Sigmoid colon (tissue), 7 donors: ENCODE measurements around the gene GMFB. TPM values are rescaled to one million over a fixed set of nuclear protein-coding genes. Genes with fewer than 3 reads are reported as not detected.

Source experiments
- DNase-seq: peaks from one replicate; pipeline ENCODE4 v3.0.0-alpha.2; 2019
- H3K27ac ChIP-seq, 4 donors: fragments of 200-600 bp; sonication (generic); one replicate each; pipeline ENCODE4 v1.5.1; 2016 to 2019; ENCODE audit warnings: mild to moderate bottlenecking in 1 of 4
- H3K27me3 ChIP-seq, 3 donors: fragments of 200-600 bp; sonication (generic); one replicate each; pipeline ENCODE4 v1.5.1; 2019; ENCODE audit warnings: mild to moderate bottlenecking in 1 of 3
- H3K36me3 ChIP-seq, 4 donors: fragments of 200-600 bp; sonication (generic); one replicate each; pipeline ENCODE4 v1.5.1; 2016 to 2019
- H3K4me1 ChIP-seq, 4 donors: fragments of 200-600 bp; sonication (generic); one replicate each; pipeline ENCODE4 v1.5.1; 2017 to 2019
- H3K4me3 ChIP-seq, 4 donors: fragments of 200-600 bp; sonication (generic); one replicate each; pipeline ENCODE4 v1.5.1; 2017 to 2019; ENCODE audit warnings: mild to moderate bottlenecking in 2 of 4, moderate library complexity in 1 of 4
- H3K9me3 ChIP-seq, 4 donors: fragments of 200-600 bp in 3 of 4; sonication (generic) in 3 of 4; one replicate each; pipeline versions ENCODE4 v1.5.1 to v1.6.1; 2013 to 2019
- EP300 ChIP-seq, 4 donors: sonication (generic); formaldehyde crosslinking; IDR thresholded peaks; one replicate each; pipeline ENCODE4 v1.6.1; 2017; ENCODE audit warnings: antibody characterized with exemption in 4 of 4
- POLR2A ChIP-seq, 2 donors: fragments of 450-650 bp; IDR thresholded peaks; one replicate each; pipeline ENCODE4 v1.6.1; 2016; ENCODE audit warnings: antibody characterized with exemption in 2 of 2, mild to moderate bottlenecking in 2 of 2, moderate library complexity in 2 of 2
- POLR2AphosphoS5 ChIP-seq, 4 donors: sonication (generic); formaldehyde crosslinking; IDR thresholded peaks; one replicate each; pipeline ENCODE4 v1.6.1; 2017; ENCODE audit warnings: antibody characterized with exemption in 4 of 4
- WGBS, 2 donors: extraction: QIAGEN DNeasy Blood & Tissue Kit; methylation state at CpG; one replicate each; pipeline ENCODE4 v1.1.7; 2013; 5-methylcytosine and 5-hydroxymethylcytosine counted together
- intact Hi-C: fragments of 100-400 bp; cut with DNase I; formaldehyde crosslinking; loops from one replicate; pipeline ENCODE4 v1.15.1; 2023
- polyA plus RNA-seq, 3 donors: library from polyadenylated mRNA; stranded (reverse); fragments of 200-250 nt; gene quantifications; one replicate each; pipeline ENCODE4 v1.2.3, GENCODE V29; 2013
- total RNA-seq, 4 donors: library from RNA; depleted of rRNA; stranded (reverse); fragments of >200 nt; gene quantifications; one replicate each; pipeline ENCODE4 v1.1.0, GENCODE V29; 2016
- TF ChIP-seq, protein P1 (sequence below), 4 experiments: fragments of 450-650 bp in 3 of 4; fragments of 200-600 bp in 1 of 4; IDR thresholded peaks; one replicate each; pipeline ENCODE4 v1.5.1; 2016 to 2019; ENCODE audit warnings: antibody characterized with exemption in 4 of 4, mild to moderate bottlenecking in 3 of 4, moderate library complexity in 2 of 4
- donor health status: healthy with polysubstance abuse.
- donor health status: Bipolar disorder and iron deficiency.
- donor health status: healthy.

Gene GMFB
- total and polyA plus RNA-seq, 7 donors = 24.6 to 72.8 (median 48.2) TPM

DNA sequence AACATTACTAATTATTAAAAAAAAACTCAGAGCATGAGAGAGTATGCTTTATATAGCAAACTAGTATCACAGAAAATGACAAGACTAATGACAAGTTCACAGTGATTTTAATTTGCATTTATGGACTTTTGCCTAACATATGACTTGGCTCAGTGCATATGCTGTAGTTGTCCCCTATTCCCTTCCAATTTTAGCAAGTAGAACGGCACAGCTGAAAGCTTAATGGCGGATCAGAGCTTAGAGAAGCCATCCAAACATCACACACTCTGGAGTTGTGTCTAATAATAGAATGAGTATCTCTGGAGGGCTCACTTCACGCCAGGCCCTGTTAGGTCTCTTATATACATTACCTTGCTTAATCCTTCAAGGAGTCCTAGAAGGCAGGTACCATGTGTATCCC, 60.9 kb downstream of the GMFB start:
- Histone ChIP-seq H3K27ac (no peak overlapping the region), H3K4me3 (no peak overlapping the region), H3K36me3 (peaks cover 5 to 70% (median 23%) of the 10 kb centered on the region in 4 donors), H3K27me3 (no peaks in the 10 kb centered on the region), H3K4me1 (no peaks in the 10 kb centered on the region), H3K9me3 (no peaks in the 10 kb centered on the region)
- DNase-seq = no peak
- intact Hi-C loops = no loop called here
- TF ChIP-seq, protein P1, sequence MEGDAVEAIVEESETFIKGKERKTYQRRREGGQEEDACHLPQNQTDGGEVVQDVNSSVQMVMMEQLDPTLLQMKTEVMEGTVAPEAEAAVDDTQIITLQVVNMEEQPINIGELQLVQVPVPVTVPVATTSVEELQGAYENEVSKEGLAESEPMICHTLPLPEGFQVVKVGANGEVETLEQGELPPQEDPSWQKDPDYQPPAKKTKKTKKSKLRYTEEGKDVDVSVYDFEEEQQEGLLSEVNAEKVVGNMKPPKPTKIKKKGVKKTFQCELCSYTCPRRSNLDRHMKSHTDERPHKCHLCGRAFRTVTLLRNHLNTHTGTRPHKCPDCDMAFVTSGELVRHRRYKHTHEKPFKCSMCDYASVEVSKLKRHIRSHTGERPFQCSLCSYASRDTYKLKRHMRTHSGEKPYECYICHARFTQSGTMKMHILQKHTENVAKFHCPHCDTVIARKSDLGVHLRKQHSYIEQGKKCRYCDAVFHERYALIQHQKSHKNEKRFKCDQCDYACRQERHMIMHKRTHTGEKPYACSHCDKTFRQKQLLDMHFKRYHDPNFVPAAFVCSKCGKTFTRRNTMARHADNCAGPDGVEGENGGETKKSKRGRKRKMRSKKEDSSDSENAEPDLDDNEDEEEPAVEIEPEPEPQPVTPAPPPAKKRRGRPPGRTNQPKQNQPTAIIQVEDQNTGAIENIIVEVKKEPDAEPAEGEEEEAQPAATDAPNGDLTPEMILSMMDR (IDR thresholded peaks at IDR 0.05) = no peak
- TF ChIP-seq POLR2AphosphoS5 (IDR thresholded peaks at IDR 0.05) (no peak), POLR2A (IDR thresholded peaks at IDR 0.05) (no peak), EP300 (IDR thresholded peaks at IDR 0.05) (no peak)
- WGBS, 2 donors = 93 to 95% methylated on average over 3 of the region's 3 CpGs

DNA sequence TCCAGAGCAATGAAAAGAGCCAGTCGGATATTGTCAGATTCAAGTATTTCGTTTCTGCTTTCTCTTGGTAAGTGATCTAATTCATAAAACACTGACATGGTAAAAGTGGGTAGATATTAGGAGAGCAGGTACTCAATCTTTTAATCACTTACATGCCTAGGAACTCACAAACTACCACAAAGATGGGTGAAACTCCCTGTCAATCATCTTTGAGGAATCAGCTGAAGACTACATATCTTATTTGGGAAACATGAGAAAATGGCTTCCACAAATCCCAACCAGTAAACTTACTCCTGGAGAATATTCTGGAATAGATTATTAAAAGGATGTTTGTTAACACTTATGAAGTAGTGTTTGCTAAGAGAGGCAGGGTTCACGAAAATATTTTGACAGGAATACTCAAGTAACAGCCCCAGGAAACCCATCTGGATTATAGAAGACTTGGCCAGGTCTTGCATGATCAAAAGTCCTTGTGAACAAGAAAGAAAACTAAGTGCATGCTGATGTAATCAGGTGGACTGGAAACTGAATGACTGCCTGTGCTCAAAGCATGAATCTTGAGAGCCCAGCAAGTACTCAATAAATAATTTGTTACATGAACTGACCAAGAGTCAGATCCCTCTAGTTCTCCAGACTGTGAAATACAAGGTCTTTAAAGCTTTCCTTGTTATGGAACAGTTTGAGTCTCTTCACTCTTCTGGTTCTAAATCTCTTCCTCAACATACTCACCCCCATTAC, 63.1 kb downstream of the GMFB start:
- TF ChIP-seq, protein P1 (IDR thresholded peaks at IDR 0.05) = no peak
- DNase-seq = no peak
- 57 to 71% methylated on average over 3 of the region's 3 CpGs for WGBS, 2 donors
- Histone ChIP-seq H3K27me3 (no peaks in the 10 kb centered on the region), H3K4me3 (no peak overlapping the region), H3K9me3 (no peaks in the 10 kb centered on the region), H3K36me3 (peaks cover 5 to 69% (median 22%) of the 10 kb centered on the region in 4 donors), H3K27ac (no peak overlapping the region), H3K4me1 (no peaks in the 10 kb centered on the region)
- intact Hi-C loops = no loop called here

DNA sequence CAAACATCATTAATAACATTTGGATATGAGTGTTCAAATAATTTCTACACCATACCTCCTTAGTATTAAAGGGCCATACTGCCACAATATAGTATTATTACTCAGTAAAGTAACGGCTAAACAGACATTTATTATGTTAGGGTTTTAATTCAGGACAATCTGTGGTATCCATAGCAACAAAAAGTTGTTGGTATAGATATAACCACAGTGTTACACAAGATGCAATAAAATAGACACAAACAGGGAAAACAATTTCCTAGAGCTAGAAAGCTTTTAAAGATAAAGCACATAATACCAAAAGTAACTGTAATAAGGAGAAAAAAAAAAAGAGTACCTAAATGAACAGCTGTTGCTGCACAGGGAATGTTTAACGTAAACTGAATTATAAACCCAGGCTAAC, 63.7 kb downstream of the GMFB start:
- TF ChIP-seq EP300 (IDR thresholded peaks at IDR 0.05) (no peak), POLR2AphosphoS5 (IDR thresholded peaks at IDR 0.05) (no peak)
- TF ChIP-seq, protein P1 (IDR thresholded peaks at IDR 0.05) = no peak
- WGBS, 2 donors = 17 to 61% methylated on average over 2 of the region's 2 CpGs
- H3K36me3 ChIP-seq = peaks cover 5 to 63% (median 19%) of the 10 kb centered on the region in 4 donors
- peaks cover 0 to 4% (median 0%) of the 10 kb centered on the region in 4 donors for H3K4me1 ChIP-seq
- H3K9me3 ChIP-seq = no peaks in the 10 kb centered on the region
- no peak overlapping the region for H3K4me3 ChIP-seq
- intact Hi-C loops = no loop called here
- no peaks in the 10 kb centered on the region for H3K27me3 ChIP-seq
- H3K27ac ChIP-seq = no peak overlapping the region
- no peak for DNase-seq

Other genes starting within 250 kb of the GMFB start
- 1 to 10 TPM in 3 of 4 donors, not detected in 1; 1.1 to 2.4 (median 1.8) TPM for gene CDKN3, start 92.0 kb downstream of the GMFB start, total RNA-seq
- 10 to 100 TPM; 10.8 to 41.8 (median 26.8) TPM for gene CDKN3, start 92.0 kb downstream of the GMFB start, polyA plus RNA-seq
- 100 to 1,000 TPM; 147 to 261 (median 201) TPM for gene CNIH1, start 47.6 kb downstream of the GMFB start, total RNA-seq
- 100 to 1,000 TPM in 2 of 3 donors, 10 to 100 TPM in 1; 97.6 to 119 (median 104) TPM for gene CNIH1, start 47.6 kb downstream of the GMFB start, polyA plus RNA-seq
- 10 to 100 TPM; 16.8 to 52.8 (median 34.1) TPM for gene CGRRF1, start 20.9 kb upstream of the GMFB start, total RNA-seq
- gene CGRRF1, start 20.9 kb upstream of the GMFB start, polyA plus RNA-seq = 10 to 100 TPM; 11.6 to 21.5 (median 13.2) TPM
- gene SAMD4A, start 78.1 kb upstream of the GMFB start, total RNA-seq = 100 to 1,000 TPM in 2 of 4 donors, 10 to 100 TPM in 2; 79.8 to 135 (median 105) TPM
- 1 to 10 TPM; 4.2 to 7.8 (median 5.9) TPM for gene SAMD4A, start 78.1 kb upstream of the GMFB start, polyA plus RNA-seq